Activated T-cell treated with anti-CD3 and anti-CD28 coated beads for 24 hours (primary cell): Measurements from ENCODE around the gene SLC39A2.
"Not testable (repeated sequence)": the region's sequence is repeated elsewhere in the genome, so short reads cannot be mapped to it uniquely, and the experiment has no call there.

Experiments used
- DNase-seq: peaks from one replicate; pipeline ENCODE4 v3.0.0-alpha.2; 2020; ENCODE audit warnings: low read depth

The SLC39A2 gene

GRCh38 chr14:20998674-20999366, at the start of gene SLC39A2:
TSS of gene SLC39A2 (plus strand) at chr14:20999293. CDS start at chr14:20999447, 154 bp downstream.
- DNase-seq = no peak

DNA sequence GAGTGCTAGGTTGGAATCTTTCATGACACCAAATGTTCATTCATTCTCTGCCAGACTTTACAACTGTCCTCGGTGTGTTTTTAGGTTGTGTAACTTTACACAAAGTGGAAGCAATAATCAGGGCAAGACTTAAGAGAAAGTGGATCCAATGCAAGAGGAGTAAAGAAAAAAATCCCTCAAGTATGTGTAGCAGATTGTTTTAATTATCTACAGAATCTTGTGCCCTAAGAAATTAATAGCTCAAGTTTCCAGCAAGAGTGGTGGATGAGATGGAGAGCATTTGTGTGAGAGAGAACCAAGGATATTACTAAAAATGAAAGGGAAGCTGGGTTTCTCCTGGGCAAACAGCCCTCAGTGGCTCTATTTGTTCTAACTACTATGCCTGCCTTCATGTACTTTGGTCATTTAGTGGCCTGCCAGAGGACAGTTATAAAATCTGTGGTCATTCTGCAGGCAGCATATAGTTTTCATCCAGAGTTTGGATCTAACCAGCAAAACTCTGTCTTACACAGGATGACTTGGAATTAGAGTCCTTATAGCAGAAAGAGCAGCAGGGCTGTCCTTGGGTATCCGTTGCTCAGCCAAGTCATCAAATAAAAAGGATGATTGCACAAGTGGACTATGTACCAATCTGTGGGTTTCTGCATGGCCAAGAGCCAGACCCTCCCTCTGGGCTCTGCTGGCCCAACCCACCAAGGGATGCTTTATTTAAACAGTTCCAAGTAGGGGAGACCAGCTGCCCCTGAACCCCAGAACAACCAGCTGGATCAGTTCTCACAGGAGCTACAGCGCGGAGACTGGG, 44.2 kb upstream of the SLC39A2 start, which contains the start of gene RNASE2:
Gene RNASE2 (plus strand): TSS at position 752 of the 802 bp plus-strand sequence. CDS start 285 bp downstream, outside the sequence.
- DNase-seq = not testable (repeated sequence)

GRCh38 chr14:20955538-20955873, 43.6 kb upstream of the SLC39A2 start:
- DNase-seq = not testable (repeated sequence)

GRCh38 chr14:20956376-20956976, 42.6 kb upstream of the SLC39A2 start:
- no peak for DNase-seq

DNA sequence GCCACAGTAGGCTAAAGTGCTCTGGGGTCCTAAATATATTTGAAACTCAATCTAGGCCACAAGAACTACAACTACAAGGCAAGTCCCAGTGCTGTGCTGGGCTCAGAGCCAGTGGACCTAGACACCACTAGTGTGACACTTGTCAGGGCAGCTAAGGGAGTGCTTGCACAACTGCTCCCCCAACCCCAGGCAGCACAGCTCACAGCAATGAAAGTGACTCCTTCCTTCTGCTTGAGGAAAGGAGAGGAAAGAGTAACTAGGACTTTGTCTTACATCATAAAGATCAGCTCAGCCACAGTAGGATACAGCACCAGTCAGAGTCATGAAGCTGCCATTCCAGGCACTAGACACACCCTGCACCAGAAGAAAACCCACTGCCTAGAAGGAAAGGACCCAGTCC, 40.1 kb upstream of the SLC39A2 start:
- DNase-seq = not testable (repeated sequence)

DNA sequence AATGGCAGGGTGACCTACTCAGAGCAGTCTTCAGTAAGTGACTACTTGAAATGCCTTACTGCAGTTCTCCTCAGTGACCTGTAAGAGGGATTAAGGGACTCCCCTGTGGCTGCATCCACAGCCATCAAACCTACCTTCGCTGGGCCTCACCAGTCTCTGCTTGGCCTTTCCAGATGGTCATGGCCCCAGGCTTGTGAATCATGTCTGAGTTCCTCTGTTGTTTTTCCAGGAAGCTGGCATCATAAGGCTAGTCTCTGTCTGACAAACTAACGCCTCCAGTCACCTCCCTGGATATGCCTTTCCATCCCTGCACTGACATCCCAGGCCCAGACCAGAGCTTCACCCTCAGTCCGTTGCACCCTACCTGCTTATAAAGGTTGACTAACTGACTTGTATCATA, 29.8 kb upstream of the SLC39A2 start:
- DNase-seq = no peak

GRCh38 chr14:20970647-20970982, 28.5 kb upstream of the SLC39A2 start:
- DNase-seq = no peak

DNA sequence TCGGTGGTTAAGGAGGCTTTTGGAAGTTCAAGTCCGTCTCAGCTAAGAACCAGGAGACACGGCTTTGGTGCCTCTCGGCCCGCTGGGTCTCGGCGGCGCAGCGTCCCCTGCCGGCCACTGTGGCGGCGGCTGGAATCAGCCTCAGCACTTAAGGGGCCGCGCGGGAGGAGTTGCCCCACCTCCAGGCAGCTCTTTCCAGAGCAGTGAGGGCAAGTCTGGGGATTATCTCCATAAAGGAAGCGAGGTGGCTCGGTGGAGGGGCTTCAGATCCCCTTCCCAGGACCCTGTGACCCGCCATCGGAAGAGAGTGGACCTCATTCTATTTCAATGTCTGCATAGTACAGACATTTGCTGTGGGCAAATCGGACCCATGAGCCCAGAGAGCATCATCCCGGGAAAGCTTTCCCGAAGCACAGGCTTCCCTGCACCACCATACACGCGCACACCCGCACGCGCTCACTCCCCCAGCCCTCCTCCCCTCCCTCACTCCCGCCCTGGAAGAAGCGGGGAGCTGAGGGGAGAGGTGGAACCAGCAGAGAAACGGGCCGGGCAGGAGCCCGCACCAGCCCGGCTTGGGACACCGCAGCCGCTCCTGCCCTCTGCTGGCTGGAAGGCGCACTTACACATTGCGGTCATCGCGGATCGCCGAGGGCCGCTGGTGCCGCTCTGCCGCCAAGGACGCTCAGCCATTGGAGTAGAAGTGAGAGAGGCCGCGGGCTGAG, 27.9 kb upstream of the SLC39A2 start:
- DNase-seq = peak; percentile 75

DNA sequence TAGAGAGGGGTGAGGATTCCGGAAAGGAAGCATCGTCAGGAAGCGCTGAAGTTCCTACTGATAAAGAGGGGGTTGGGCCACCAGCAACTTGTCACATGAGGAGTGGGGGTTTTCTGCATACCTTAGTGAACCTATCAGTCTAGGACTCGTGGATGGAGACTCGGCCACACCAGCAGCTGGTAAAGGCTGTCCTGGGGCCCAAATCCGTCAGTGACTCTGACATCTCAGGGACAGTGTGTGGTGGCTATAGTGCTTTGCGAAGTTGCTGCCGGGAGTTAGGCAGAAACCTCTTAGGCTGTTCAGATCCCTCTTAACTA, 27.4 kb upstream of the SLC39A2 start:
- DNase-seq = no peak

DNA sequence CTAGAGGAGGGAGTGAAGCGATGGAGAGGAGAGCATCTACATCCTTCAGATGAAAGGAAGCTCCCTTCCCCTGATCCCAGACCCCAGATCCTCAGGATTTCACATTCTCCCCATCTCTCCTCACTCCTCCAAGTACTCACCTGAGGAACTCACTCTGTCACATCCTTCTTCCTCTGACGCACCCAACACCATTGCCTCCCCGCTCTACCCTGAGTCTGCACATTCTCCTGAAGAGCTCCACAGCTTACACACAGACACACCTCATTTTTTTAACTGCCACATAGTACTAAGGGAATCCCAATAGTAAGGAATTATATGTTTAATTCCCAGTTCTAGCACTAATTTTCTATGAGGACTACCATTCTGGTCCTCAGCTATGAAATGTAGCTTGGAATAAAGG, 25.6 kb upstream of the SLC39A2 start:
- DNase-seq = no peak

GRCh38 chr14:20976291-20976690, 22.8 kb upstream of the SLC39A2 start:
- no peak for DNase-seq

GRCh38 chr14:20978687-20979086, 20.4 kb upstream of the SLC39A2 start:
- DNase-seq = no peak

- DNase-seq = no peak
These were observed 18.2 kb upstream of the SLC39A2 start for GRCh38 chr14:20980906-20981305.

GRCh38 chr14:20982646-20983369, 16.3 kb upstream of the SLC39A2 start:
- DNase-seq = no peak

- DNase-seq = not testable (repeated sequence)
These were observed 13.4 kb upstream of the SLC39A2 start for GRCh38 chr14:20985650-20986049.

DNA sequence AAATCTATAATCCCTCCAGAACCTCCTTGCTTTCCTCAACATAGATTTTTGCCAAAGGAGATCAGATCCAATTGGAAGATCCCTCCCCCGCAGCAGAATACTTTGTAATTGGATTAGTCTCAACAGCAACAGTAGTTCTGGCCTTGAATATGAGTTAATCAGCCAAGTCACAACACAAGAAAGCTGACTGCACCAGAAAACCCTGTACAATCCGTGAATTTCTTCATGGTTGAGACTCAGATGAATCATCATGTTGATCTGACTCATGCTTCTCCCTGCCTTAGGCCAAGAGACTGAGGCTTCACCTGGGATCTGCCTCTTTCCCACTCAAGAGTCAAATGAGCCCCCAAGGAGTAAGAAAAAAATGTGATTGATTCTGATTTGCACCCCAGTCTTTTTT, 12.3 kb upstream of the SLC39A2 start:
- DNase-seq = no peak

DNA sequence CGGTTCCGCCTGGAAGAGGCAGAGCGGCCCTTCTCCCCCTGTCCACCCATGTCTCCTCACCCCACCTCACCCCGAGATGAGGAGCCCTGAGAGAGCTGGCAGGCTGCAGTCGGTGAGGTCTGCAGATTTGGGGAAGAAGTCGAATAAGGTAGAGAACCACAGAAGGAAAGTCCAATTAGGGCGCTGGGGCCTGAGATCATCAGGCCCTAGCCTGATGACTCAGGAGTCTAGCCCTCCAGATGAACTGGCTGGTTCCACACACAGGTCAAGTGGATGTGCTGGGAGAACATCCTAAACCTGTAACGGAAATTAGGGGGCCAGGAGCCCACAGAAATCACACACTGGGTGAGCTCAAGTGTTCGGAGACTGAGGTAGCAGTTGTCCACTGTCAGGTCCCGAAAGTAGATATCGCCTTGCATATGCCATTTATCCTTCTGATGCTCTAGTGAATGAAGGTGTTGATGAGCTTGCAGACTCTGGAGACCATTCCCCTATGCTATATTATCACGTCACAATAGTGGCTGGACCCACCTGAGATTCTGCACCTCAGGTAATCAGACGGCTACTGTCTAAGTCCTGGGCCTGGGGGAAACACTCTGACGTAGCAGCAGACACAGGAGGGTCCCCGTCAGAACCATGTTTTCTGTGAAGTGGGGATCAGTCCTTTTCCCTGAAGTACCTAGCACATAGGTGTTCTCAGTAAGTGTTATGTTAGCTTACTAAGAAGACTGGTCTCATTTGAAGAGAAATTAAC, 10.2 kb upstream of the SLC39A2 start:
- no peak for DNase-seq

DNA sequence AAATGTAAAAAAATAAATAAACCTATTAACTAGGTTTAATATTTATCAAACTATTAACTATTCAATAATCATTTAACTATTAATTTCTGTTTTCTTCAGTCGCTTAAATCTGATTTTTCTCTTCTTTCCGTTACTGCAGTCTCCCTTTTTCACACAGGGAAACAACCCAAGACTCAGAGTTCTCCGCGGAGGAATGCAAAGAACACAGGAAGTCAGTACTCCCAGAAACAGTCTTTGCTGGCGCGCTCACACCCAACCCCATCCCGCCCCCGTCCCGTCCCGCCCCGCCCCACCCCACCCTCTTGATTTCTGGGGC, 9.7 kb upstream of the SLC39A2 start:
- DNase-seq = no peak

DNA sequence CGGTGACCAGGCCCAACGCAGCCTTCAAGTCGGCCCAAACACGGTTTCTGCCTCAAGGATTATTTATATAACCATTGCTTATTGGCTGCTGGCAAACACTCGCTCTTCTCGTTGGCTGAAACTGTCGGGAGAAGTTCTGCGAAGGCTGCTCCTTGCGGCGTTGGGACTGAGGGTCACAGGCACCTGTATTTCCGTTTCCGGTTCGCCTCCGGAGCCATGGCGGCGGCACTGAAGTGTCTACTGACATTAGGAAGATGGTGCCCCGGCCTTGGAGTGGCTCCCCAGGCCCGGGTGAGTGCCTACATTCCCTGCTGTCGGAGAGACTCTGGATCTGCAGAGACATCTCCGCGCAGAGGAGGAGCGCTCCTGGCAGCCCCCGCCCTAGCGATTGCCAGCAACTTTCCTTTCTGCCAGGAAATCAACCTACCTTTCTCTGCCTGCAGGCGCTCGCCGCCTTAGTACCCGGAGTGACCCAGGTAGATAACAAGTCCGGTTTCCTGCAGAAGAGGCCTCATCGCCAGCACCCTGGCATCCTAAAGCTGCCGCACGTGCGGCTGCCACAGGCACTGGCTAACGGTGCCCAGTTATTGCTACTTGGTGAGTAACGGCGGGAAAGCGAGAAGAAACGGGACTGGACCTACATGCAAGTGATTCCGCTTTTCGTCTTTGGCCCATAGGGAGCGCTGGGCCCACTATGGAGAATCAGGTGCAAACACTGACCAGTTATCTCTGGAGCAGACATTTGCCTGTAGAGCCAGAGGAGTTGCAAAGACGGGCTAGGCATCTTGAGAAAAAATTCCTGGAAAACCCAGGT, 9.1 kb upstream of the SLC39A2 start, which contains the start of gene METTL17:
Gene METTL17 (plus strand): TSS at position 194 of the 814 bp plus-strand sequence. CDS start 23 bp downstream, at position 217.
- DNase-seq = peak; percentile 82

DNA sequence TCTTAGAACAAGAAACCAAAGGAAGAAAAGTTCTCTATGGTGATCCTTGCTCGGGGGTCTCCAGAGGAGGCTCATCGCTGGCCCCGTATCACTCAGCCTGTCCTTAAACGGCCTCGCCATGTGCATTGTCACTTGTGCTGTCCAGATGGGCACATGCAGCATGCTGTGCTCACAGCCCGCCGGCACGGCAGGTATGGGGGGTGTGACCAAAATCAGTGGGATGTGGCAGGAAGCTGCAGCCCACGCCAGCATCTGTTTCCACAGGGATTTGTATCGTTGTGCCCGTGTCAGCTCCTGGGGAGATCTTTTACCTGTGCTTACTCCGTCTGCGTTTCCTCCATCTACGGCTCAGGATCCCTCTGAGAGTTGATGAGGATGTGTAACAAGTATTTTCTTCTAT, 2.6 kb upstream of the SLC39A2 start:
- DNase-seq = no peak
